PFSK-1 (cell line): ENCODE measurements around the gene KIAA1549.

Experiments
- FOXP2 ChIP-seq: optimal IDR thresholded peaks from 2 replicates; pipeline ENCODE3; 2011; ENCODE audit warnings: borderline replicate concordance, control low read depth, inconsistent platforms; ENCODE audit not compliant: insufficient read depth; ENCODE audit errors: extremely low read length, extremely low read depth
- POLR2AphosphoS5 ChIP-seq: IDR thresholded peaks from 2 replicates; pipeline ENCODE4 v1.6.1; 2012; ENCODE audit warnings: low read depth, mild to moderate bottlenecking, control low read depth, low read length, moderate library complexity
- REST ChIP-seq, 2 experiments: IDR thresholded peaks; 2 replicates each; pipeline versions ENCODE4 v1.6.1 to v1.8.0; 2011 to 2012; ENCODE audit warnings: low read depth in 2 of 2, low read length in 2 of 2, control low read depth in 1 of 2, inconsistent platforms in 1 of 2, mild to moderate bottlenecking in 1 of 2, moderate library complexity in 1 of 2; ENCODE audit not compliant: insufficient read depth in 1 of 2
- SIN3A ChIP-seq: IDR thresholded peaks from 2 replicates; pipeline ENCODE4 v1.6.1; 2012; ENCODE audit warnings: mild to moderate bottlenecking, low read length, moderate library complexity, borderline replicate concordance; ENCODE audit not compliant: insufficient read depth
- TAF1 ChIP-seq: IDR thresholded peaks from 2 replicates; pipeline ENCODE4 v1.6.1; 2012; ENCODE audit warnings: low read length, control low read depth, borderline replicate concordance; ENCODE audit not compliant: insufficient read depth

DNA sequence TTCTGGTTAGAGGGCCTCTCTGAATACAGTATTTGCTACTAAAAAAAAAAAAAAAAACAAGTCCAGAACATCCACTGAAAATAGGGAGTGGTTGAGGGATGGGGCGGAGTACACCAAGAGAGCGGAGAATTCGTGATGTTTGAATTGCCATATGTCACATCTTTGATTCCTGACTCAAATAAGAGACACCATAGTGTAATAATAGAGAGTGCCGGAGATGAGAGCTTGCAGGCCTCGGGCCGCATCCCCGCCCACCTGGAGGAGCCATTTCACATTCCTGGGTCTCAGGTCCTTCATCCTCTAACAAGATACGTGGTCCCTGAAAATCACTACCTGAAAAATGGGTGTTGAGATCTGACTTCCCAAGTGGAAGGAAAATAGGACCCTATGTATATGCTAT lies 46.8 kb downstream of the KIAA1549 start:
- TF ChIP-seq POLR2AphosphoS5 (no peak), REST (IDR thresholded peaks at IDR 0.05; ENCODE audit: insufficient read depth in 1 of 2, low read depth in 2 of 2, low read length in 2 of 2) (no peak), TAF1 (no peak), SIN3A (no peak), FOXP2 (no peak)
